NCI-H345 treated with DMSO at 0.1 percent for 48 hours (cell line): Measurements from ENCODE around the gene GNG7.

ENCODE experiments used
- DNase-seq: peaks from one replicate; lab custom pipeline; 2025; ENCODE audit not compliant: unreplicated experiment; lab: John Stamatoyannopoulos, UW

GNG7 gene

GRCh38 chr19:2726904-2727639 is 24.6 kb upstream of the GNG7 start:
- no peak for DNase-seq

GRCh38 chr19:2726160-2726855 is 23.8 kb upstream of the GNG7 start:
- DNase-seq: no peak

DNA sequence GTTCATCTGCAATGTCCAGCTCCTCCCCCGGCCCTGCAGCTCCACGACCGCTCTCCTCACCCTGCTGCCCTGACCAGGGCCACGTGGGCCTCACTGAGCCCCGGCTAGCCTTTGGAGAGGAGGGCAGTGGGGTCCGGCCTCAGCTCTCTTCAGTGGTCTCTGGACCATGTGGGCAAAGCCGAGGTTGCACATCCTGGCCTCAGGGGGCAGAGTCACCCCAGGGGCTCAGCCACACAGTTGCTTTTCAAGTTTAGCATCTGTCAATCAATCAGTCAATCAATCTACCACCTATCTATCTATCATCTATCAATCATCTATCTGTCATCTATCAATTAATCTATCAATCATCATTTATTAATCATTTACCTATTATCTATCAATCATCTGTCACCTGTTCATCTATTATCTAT is 21.7 kb upstream of the GNG7 start:
- no peak for DNase-seq

DNA sequence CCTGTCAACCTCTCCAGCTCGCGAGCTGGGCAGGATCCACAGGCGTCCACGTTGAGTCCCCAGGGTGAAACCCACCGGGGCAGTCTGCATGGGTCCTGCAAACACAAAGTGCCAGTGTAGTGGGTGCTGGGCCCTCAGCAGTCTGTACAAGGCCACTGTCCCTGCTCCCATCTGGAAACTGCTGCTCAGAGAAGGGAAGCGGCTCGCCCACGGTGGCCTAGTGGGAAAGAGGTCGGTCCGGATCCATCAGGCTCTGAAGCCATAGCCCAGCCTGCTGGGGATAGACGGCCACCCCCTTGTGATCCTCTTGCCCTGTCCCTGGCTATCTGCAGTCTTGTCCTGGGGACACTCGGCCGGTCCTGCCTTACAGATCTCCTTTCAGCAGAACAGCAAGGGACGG is 21.3 kb upstream of the GNG7 start:
- no peak for DNase-seq

DNA sequence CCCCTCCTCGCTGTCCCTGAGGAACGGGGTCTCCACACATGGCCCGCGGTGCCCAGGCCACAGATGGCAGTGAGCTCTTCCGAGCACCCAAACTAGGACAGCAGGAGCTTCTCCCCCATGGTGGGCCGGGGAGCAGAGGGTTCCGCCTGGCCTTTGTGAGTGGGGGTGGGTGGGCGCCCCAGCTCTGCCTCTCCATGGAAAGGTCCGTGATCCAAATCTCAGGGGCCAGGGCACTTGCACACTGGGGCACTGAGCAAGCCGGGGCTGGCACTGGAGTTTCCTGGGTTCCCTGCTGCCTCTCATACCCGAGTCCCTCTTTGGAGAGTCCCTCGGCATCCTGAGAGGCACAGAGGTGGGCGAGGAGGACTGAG is 20.8 kb upstream of the GNG7 start:
- DNase-seq: no peak

GRCh38 chr19:2722541-2723344 is 20.2 kb upstream of the GNG7 start:
- DNase-seq: no peak

GRCh38 chr19:2721570-2722540 is 19.4 kb upstream of the GNG7 start:
- no peak for DNase-seq

DNA sequence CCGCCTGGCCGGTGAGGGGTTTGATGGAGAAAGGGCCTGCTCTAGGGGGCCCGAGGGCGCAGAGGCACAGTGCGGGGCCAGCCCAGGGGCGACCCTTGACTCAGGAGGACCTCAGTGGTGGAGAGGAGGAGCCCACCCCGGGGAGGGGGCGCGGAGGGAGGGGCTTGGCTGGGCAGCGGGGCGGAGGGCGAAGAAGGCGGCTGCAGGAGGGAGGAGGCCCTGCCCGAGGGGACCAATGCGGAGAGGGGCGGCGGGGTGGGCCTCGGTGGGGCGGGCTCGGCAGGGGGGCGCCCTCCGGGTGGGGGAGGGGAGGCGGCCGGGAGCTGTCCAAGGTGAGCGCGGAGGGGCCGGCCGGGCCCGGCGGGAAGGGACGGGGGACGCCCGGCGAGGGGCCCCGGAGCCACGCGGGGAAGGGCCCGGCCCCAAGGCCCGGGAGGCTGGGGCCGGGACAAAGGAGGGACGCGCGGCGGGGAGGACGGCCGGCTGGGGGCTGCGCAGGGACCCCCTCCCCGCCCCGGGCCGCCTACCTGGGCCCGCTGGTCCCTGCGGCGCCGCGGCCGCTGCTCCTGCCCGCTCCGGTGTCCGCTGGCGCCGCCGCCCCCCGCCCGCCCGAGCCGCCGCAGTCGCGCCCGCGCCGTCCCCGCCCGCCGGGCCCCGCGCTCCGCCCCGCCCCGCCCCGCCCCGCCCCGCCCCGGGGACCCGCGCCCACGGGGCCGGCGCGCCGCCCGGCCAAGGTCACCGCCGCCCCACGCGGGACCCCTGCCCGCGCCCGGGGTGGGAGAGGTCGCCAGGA is 18.5 kb upstream of the GNG7 start, which contains the start of gene DIRAS1:
Gene DIRAS1 (minus strand): TSS at position 596 of the 793 bp plus-strand sequence. CDS start 3,566 bp downstream, outside the sequence.
- no peak for DNase-seq

DNA sequence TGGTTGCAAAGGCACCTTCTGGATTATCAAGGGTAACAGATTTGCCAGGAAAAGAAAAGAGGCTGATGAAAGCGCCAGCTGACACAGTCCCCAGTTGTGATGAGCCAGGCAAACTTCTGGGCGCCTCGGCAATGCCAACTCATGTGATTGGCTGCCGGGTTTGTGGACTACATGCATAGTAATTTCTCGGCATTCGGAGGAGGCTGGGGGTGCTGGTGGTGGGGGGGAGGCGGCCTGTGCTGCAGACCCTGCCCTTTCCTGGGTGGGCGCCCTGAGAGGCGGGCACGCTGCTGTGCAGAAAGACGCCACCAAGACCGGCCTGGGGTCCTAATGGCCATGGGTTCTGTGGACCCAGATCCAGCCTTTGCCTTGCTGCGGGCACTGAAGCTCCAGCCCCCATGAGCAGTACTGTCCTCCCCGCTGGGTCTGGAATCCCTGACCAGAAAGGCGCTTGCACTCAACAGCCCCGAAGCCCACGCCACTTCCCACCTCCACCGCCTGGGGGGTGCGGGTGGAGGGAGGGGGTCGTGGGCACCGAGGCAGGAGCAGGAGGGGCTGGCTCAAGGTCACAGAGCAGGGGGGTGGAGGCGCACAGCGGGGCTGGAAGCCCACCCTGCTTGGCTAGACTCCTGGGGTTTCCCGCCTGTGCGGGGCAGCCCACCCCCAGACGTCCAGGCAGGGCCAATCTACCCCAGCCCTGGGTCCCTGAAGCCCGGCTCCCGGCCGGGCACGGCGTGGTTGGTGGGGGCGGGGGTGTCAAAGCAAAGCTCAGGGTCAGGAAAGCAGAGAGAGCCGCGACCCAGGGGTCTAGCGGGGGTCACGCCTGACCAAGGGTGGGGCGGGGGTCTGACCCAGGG is 17.7 kb upstream of the GNG7 start:
- DNase-seq: no peak

DNA sequence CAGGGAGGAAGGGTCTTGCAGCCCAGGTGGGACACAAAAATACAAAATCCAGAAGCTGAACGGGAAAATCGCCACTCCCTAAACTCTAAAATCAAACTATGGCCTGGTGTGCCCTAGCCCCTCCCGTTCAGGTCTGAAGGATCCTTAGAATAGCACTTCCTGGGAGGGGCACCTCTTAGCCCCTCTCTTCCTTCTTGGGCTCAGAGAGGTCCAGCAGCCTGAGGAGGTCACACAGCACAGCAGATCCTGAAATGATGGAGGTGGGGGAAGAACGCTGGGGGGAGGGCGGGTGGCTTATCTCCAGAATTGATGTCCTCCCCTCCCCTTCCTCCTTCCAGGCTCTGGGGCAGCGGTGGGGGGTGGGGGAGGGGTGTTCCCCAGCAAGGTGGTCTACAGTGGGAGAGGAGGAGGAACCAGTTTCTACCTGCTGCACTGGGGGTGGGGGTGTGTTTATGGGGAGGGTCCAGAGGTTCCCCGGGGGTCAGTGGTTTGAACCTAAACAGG is 16.8 kb upstream of the GNG7 start:
- DNase-seq: no peak

DNA sequence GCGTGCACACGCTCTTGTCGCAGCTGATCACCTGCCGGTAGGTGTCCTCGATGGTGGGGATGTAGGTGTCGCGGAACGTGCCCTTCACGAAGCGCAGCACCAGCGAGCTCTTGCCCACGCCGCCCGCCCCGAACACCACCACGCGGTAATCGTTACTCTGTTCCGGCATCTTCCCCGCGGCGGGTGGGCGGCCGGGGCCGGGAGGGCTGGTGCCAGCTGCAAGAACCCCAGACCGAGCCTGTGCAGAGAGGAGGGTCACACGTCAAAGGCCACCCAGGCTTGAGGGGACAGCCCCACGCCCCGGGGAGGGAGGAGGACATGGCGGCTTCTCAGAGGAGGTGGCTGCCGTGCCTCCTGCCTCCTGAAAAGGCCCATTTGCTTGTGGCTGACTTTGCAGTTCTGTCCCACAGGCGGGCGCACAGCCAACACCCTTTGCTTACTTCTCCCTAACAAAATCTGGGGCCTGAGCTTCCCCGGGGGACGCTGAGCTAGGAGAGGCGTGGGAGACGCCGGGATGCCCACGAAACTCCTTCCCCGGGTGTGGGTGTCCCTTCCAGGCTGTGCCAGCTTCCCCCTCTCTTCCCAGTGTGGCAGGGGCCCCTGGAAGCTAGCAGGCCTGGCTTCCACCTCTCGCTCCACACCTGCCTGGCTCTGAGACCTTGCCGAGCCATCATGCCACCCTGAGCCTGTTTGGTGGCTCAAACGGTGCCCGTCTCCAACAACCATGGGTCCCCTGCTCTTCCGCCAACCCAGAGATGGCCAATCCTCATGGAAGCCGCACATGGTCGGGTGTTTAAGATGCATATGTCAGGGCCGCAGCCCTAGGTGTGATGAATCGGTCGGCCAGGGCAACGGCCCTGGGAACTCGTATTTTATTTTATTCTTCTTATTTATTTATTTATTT is 15.4 kb upstream of the GNG7 start:
- DNase-seq: no peak

- no peak for DNase-seq
Measured at GRCh38 chr19:2716722-2717637, 14.5 kb upstream of the GNG7 start.

GRCh38 chr19:2716275-2716650 is 13.8 kb upstream of the GNG7 start:
- DNase-seq: no peak

DNA sequence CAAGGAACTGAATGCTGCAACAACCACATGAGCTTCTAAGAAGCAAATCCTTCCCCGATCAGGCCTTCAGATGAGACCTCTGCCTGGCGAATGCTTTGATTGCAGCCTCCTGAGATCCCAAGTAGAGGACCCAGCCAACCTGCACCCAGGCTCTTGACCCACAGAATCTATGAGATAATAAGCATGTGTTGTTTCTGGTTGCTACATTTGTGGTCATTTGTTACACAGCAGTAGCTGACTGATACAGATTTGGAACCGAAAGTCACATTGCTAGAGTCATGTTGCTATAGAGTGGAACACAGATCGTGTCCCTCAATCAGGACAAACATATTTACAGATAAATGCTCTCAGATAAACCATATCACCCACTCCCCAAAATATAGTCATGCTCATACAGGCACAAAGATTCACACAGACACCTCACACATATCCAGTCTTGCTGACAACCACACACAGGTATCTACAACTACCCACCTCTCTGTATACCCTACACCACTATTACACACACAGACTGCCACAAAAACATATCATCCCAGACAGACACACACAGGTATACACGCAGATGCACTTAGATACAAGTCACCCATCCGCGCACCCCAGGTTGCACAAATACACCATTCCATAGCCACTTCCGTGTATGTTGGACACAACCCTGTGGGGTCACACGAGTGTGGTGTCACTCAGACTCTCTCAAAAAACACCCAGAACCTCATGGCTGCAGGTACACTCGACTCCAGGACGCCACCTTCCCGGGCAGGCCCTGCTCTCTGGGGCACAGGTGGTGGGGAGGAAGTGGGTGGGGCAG is 13.2 kb upstream of the GNG7 start:
- no peak for DNase-seq

DNA sequence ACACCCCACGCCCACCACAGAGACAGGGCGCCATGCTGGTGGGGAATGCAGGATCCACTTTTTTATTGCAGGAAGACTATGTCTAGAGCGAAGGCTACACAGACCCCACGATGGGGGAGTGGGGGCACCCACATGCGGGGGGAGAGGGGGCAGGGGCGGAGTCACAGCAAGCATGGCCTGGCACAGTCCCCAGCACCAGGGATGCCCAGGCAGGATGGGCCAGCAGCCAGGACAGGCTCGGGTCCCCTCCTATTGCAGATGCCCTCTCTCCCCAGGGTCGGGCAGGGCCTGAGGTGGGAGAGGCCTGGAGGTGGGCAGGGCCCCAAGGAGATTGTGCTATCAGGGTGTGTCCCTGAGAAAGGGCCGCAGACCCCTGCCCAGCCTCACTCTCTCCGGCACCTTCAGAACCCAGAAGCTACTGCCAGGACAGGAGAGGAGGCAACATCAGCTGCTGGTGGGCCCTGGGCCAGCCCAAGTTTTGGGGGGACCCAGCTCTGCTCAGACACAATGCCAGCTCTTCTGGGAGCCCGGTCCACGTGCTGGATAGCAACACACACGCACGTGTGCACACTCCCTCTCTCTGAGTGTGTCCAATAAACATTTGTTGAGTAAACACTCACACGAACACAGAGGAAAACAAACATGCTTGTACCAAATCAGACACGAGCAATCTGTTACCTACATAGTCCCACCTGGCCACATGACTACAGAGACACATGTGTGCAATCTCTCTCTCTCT is 12.2 kb upstream of the GNG7 start:
- DNase-seq: no peak
